AG04450 (cell line): ENCODE results near the gene NCR2. TPM values are rescaled to one million over a fixed set of nuclear protein-coding genes. Genes with fewer than 3 reads are reported as not detected.

Experiments used
- CTCF ChIA-PET: fragments of 300-600, 350-600 bp; formaldehyde crosslinking; extraction: SDS; loops from one replicate; lab custom pipeline; 2022; ENCODE audit warnings: antibody characterized with exemption, inconsistent platforms; lab: Charles Lee
- POLR2A ChIA-PET: fragments of 350-600 bp; formaldehyde crosslinking; extraction: SDS; loops from one replicate; lab custom pipeline; 2021; ENCODE audit warnings: antibody characterized with exemption, inconsistent platforms; lab: Yijun Ruan, JAX
- DNase-seq: peaks from one replicate; pipeline ENCODE4 v3.0.0-alpha.2; 2011; ENCODE audit warnings: low read depth, low spot score
- H3K27ac ChIP-seq: one replicate; pipeline ENCODE4 v1.5.1; 2012; ENCODE audit warnings: low read depth, low read length, control low read depth
- H3K27me3 ChIP-seq: one replicate; pipeline ENCODE4 v1.6.0; 2012; ENCODE audit warnings: low read length; ENCODE audit not compliant: control insufficient read depth, insufficient read depth
- H3K4me3 ChIP-seq: 2 replicates; pipeline ENCODE4 v1.5.1; 2011; ENCODE audit warnings: mild to moderate bottlenecking, low read depth, low read length, control low read depth
- H3K9me3 ChIP-seq: 2 replicates; pipeline ENCODE4 v1.5.1; 2012; ENCODE audit warnings: low read length; ENCODE audit not compliant: control insufficient read depth, insufficient read depth
- CTCF ChIP-seq: IDR thresholded peaks from 2 replicates; pipeline ENCODE4 v1.5.1; 2011; ENCODE audit warnings: low read depth, low read length, control low read depth, inconsistent platforms
- polyA plus RNA-seq: library from polyadenylated mRNA; depleted of rRNA; stranded (reverse); fragments of >200 nt; gene quantifications from 2 replicates; pipeline ENCODE4 v1.2.3, GENCODE V29; 2011

Gene NCR2
- polyA plus RNA-seq, 1 experiment = not detected

- no peak for TF ChIP-seq CTCF
- ChIA-PET POLR2A (no interaction called here), CTCF (no interaction called here)
- H3K4me3 ChIP-seq = no peak overlapping the region
- H3K9me3 ChIP-seq = no peaks in the 10 kb centered on the region
- DNase-seq = no peak
- no peak overlapping the region for H3K27ac ChIP-seq
- H3K27me3 ChIP-seq = peaks cover 25% of the 10 kb centered on the region
Measured at GRCh38 chr6:41341580-41341979, 6.2 kb downstream of the NCR2 start.

GRCh38 chr6:41342241-41342640, 6.8 kb downstream of the NCR2 start:
- POLR2A ChIA-PET = no interaction called here
- CTCF ChIA-PET = no interaction called here
- Histone ChIP-seq H3K9me3 (no peaks in the 10 kb centered on the region), H3K4me3 (no peak overlapping the region), H3K27ac (no peak overlapping the region), H3K27me3 (peaks cover 22% of the 10 kb centered on the region)
- DNase-seq = no peak
- no peak for TF ChIP-seq CTCF

- Histone ChIP-seq H3K27ac (no peak overlapping the region), H3K27me3 (peaks cover 19% of the 10 kb centered on the region), H3K4me3 (no peak overlapping the region), H3K9me3 (peaks cover 8% of the 10 kb centered on the region; the same call in 1 of the 2 replicates)
- no peak for DNase-seq
- ChIA-PET POLR2A (interaction anchor here (0.5 kb wide), 1 partner anchor 418 kb away, joined by 7 read pairs; no protein-coding TSS in a partner anchor), CTCF (no interaction called here)
- TF ChIP-seq CTCF = no peak
Measured at GRCh38 chr6:41343641-41344187, 8.3 kb downstream of the NCR2 start.

- DNase-seq = no peak
- ChIA-PET POLR2A (interaction anchor here (0.7 kb wide), 1 partner anchor 24 kb away, joined by 3 read pairs; no protein-coding TSS in a partner anchor), CTCF (interaction anchor here (0.6 kb wide), 1 partner anchor 362 kb away, joined by 5 read pairs; no protein-coding TSS in a partner anchor)
- peaks cover 8% of the 10 kb centered on the region; the same call in 1 of the 2 replicates for H3K9me3 ChIP-seq
- no peak overlapping the region for H3K27ac ChIP-seq
- TF ChIP-seq CTCF = no peak
- H3K4me3 ChIP-seq = no peak overlapping the region
- H3K27me3 ChIP-seq = peaks cover 22% of the 10 kb centered on the region
Measured at GRCh38 chr6:41344876-41345275, 9.5 kb downstream of the NCR2 start.

- H3K9me3 ChIP-seq = peaks cover 8% of the 10 kb centered on the region; the same call in 1 of the 2 replicates
- H3K4me3 ChIP-seq = no peak overlapping the region
- DNase-seq = no peak
- TF ChIP-seq CTCF = no peak
- H3K27me3 ChIP-seq = peaks cover 25% of the 10 kb centered on the region
- ChIA-PET POLR2A (no interaction called here), CTCF (no interaction called here)
- H3K27ac ChIP-seq = no peak overlapping the region
Measured at GRCh38 chr6:41345901-41346300, 10.5 kb downstream of the NCR2 start.
